ENCODE data around the gene VPS13A.
A peak's percentile ranks its signal among the peaks of the same experiment; 100 is the strongest.

The VPS13A gene

GRCh38 chr9:77177143-77177893 is at the start of gene VPS13A:
TSS of gene VPS13A (plus strand) at chr9:77177534. CDS start at chr9:77177705, 171 bp downstream.
- DNase-seq = peak; percentile 79 to 85

DNA sequence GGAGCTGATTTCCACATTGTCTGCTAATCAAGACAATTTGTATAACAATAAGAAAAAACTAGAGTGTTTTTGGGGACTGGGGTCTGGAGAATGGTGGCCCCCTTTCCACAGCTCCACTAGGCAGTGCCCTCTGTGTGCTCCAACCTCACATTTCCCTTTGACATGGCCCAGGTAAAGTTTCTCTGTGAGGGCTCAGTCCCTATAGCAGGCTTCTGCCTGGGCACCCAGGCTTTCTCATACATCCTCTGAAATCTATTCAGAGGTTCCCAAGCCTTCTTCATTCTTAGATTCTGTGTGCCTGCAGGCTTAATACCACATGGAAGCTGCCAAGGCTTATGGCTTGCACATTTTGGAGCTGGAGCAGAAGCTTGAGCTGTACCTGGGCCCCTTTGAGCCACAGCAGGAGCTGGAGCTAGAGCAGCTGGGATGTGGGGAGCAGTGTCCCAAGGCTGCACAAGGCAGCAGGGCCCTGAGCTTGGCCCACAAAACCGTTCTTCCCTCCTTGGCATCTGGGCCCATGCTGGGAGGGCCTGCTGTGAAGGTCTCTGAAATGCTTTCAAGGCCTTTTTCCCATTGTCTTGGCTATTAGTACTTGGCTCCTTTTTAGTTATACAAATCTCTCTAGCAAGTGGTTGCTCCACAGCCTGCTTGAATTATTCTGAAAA is 49.1 kb upstream of the VPS13A start:
- DNase-seq = no peak

- no peak for DNase-seq
Measured at GRCh38 chr9:77131399-77131798, 45.9 kb upstream of the VPS13A start.

DNA sequence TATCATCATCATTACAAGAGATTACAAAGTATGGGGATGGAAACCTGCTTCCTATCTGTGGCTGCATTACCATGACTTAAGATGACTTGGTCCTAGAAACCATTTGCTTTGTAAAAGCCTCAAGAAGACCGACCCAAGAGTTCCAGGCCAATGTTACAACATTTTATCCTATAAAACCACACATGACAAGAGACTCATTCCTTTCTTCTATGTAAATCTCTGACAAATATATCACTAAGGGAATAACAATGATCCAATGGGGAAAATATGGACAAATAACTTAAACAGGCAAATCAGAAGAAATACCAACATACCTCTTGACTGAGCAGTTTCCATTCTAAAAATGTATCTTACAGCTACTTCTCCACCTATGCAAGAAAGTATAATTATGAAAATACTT is 44.3 kb upstream of the VPS13A start:
- DNase-seq = no peak

- no peak for DNase-seq
Measured at GRCh38 chr9:77142366-77142765, 35.0 kb upstream of the VPS13A start.

DNA sequence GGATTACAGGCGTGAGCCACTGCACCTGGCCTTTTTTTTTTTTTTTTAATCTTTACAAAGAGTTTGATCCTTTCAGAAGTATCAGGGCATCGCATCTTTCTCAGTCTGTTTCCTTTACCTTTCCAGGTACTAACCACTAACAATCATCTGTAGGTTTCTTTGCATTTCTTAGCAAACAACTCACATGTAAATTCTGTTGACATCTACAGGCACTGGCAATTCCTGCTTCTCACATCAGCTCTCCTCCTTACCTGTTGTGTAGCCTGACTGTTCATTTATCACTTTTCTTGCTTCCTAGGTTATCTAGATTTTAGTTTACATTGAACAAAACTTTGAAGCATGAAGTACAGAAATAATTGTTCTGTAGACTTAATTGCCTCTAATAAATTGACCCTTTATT is 27.5 kb upstream of the VPS13A start:
- no peak for DNase-seq

DNA sequence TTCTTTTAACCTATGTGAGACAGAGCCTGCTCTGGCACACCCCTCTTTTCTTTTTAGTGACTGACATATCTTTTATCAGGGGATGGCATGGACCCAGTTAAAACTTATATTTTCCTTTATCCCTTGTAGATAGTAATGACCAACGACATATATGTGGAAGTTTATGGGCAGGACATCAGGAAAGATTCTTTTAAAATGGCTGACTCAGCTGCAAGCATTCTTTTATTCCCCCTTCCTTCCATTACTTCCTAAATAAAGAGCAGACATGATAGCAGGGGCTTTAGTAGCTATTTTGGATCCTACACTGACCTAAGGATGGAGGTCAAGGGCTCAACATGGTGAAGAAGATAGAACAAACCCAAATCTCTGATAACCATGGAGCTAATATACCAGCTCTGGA is 25.0 kb upstream of the VPS13A start:
- DNase-seq = no peak

DNA sequence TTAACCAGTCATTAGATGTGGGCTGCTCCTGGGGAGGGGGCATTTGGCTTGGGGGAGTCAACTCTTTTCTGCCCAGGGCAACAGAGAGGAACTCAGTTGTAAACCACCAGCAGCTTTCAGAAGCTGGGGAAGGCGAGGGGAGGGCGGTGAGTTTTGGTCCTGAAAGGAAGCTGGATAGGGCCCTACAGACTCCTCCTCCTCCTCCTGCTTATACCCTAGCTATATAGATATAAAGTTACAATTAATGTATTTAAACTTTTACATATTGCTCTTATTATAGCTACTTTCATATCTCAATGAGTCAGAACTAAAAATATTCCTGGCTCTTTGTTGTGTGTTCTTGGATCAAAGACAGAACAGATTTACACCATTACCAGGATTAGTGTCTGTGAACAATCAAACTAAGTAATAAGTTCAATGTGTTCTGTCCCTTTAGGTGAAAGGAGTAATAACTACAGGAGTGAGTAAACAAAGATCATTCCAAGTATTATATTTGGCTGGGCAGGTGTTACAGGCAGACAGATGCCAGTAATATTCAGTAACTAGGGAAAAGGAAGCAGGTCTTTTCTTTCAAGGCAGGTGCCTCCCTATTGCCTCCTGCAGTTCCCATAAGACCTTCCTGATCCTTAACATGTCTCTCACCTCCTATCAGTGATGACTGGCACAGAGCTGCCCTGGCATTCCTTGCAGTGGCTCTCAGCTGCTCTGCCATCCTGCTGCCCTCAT is 20.5 kb upstream of the VPS13A start:
- DNase-seq = no peak

- no peak for DNase-seq
Measured at GRCh38 chr9:77158772-77159513, 18.4 kb upstream of the VPS13A start.

GRCh38 chr9:77161191-77161590 is 16.1 kb upstream of the VPS13A start:
- no peak for DNase-seq

- DNase-seq = no peak
Measured at GRCh38 chr9:77161966-77162365, 15.4 kb upstream of the VPS13A start.

GRCh38 chr9:77162366-77162765 is 15.0 kb upstream of the VPS13A start:
- DNase-seq = no peak

GRCh38 chr9:77163884-77164283 is 13.4 kb upstream of the VPS13A start:
- peak; percentile 53 to 69 for DNase-seq

GRCh38 chr9:77166193-77166592 is 11.1 kb upstream of the VPS13A start:
- no peak for DNase-seq

DNA sequence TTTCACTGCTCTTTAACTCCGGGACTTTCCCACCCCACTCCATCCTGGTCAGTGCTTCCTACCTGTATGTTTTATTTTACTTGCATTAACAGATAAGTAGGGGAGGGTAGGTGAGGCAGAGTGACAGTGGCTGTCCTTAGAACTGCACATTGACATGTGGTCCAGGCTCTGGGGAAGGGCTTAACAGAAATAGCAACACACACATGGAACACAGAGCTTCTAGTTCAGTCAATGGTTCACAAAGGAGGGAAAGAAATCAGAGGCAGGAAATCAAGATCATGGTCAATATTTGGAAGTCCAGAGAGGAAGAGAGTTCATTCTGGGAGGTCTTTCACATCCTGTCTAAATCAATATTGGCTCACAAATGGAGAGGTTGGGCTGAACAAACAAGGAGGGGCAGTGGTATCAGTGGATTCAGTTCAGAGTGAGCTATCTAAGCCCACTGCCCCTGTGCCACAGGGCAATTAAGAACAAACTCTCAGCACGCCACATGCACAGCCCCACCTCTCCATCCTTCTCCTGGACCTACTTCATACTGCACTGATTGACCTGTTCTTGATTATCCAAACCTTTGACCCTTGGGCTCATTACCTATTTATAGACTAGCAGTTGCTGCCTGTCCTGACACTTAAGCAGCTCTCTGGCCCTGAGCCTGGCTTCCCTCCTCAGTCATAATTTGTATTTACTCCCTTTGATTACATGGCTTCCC is 6.2 kb upstream of the VPS13A start:
- DNase-seq = no peak

- DNase-seq = no peak
Measured at GRCh38 chr9:77175151-77175550, 2.2 kb upstream of the VPS13A start.

- DNase-seq = no peak
Measured at GRCh38 chr9:77176106-77176505, 1.2 kb upstream of the VPS13A start.

DNA sequence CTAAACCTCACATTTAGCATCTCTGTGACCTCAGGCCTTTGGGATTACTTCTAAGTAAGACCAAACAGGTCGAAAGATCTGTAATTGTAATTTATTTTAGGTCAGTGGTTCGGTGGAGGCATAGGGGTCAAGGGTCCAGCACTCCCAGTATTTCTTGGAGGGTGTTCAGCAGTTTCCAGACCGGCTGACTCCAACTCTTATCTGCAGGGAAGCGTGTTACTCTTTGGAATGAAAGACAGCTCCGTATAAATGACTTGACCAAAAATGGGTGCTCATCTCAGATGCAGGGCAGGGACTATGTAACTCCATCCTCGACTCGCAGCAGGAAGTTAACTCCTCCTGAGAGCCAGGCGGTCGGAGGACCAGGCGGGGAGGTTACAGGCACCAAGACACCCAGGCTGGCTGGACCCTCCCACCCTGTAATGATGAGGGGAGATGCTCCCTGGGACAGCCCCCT is 620 bp upstream of the VPS13A start:
- no peak for DNase-seq

- peak; percentile 12 to 24 for DNase-seq
Measured at GRCh38 chr9:77177894-77178794, 810 bp downstream of the VPS13A start.

DNA sequence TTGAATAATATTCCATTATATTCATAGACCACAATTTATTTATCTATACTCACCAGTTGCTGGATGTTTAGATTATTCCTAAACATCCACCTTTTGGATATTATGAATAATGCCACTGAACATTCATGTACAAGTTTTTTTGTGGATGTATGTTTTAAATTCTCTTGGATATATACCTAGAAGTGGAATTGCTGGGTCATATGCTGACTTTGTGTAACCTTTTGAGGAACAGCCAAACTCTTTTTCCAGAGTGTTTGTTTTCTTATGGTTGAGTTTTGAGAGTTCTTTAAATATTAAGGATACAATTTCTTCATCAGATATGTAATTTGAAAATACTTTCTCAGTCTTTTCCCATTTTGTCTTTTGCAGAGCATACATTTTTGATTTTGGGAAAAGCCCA is 2.7 kb downstream of the VPS13A start:
- DNase-seq = no peak

- DNase-seq = no peak
Measured at GRCh38 chr9:77183581-77183980, 6.2 kb downstream of the VPS13A start.
